ENCODE results near the gene TMEM213.

Gene TMEM213, protein sequence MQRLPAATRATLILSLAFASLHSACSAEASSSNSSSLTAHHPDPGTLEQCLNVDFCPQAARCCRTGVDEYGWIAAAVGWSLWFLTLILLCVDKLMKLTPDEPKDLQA

DNA sequence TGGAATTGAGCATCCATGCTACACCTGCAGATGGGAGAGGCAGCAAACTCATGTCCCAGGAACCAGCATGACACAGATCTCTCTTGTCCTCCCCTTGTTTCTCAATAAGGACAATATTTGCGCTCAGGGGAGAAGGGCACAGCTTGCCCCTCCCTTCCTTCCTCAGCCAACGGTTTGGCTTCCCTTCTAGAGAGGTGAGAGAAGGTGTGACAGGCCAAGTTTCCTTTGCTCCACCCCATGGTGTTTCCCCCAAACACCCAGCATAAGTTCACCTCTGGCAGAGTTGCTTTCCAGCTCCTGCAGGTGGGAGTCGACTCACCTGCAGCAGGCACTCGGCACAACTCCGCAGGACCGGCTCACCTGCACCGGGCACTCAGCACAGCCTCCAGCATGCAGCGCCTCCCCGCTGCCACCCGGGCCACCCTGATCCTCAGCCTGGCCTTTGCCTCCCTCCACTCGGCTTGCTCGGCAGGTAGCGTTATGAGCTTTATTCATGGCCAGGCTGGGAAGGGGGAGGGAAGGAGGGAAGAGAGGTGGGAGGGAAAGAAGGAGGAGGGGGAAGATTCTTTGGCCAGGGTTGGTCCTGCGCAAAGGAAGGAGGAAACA, at the start of gene TMEM213, which contains the start of gene ATP6V0A4:
Gene TMEM213, plus strand, starts transcription at position 280 of the 606 bp plus-strand sequence. Its CDS starts 111 bp downstream, at position 391.
Gene ATP6V0A4, minus strand, starts transcription at position 482 of the 606 bp plus-strand sequence. CDS start 26,949 bp downstream, outside the sequence.
- no peak for DNase-seq (ENCODE audit: low read depth in 3 of 3)

GRCh38 chr7:138748666-138749065, 49.1 kb upstream of the TMEM213 start:
- DNase-seq (ENCODE audit: low read depth in 3 of 3): no peak

GRCh38 chr7:138749960-138750359, 47.8 kb upstream of the TMEM213 start:
- DNase-seq (ENCODE audit: low read depth in 3 of 3): no peak

- DNase-seq (ENCODE audit: low read depth in 3 of 3): no peak
These were observed 47.3 kb upstream of the TMEM213 start for GRCh38 chr7:138750473-138750872.

- no peak for DNase-seq (ENCODE audit: low read depth in 3 of 3)
These were observed 46.8 kb upstream of the TMEM213 start for GRCh38 chr7:138750901-138751464.

DNA sequence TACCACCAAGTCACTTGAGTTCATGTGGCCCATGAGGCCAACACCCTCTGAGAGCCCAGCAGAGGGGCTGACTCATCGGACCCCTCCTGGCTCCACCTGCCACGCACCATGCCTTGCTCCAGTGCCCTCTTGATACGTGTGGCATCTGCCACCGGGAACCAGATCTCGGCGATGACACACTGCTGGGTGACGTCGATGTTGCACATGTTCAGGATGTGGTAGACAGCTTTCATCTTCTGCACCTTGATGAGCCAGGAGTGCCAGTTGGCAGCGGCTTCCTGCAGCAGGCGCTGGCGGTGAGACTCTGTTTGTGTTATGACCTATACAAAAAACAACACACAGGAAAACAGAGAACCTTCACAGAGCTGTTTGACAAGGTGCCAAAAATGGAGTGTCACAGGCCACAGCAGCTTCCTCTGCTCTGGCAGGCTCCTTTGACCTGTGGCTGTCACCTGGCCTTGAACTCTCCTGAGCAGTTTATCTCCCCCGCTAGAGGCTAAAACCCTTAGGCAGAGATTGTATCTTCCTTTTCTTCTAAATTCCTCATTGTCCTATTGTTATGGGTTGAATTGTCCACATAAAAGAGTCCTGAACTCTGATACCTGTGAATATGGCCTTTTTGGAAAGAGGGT, 45.2 kb upstream of the TMEM213 start:
- DNase-seq (ENCODE audit: low read depth in 3 of 3): peak; percentile 46 to 90 (median 87)

DNA sequence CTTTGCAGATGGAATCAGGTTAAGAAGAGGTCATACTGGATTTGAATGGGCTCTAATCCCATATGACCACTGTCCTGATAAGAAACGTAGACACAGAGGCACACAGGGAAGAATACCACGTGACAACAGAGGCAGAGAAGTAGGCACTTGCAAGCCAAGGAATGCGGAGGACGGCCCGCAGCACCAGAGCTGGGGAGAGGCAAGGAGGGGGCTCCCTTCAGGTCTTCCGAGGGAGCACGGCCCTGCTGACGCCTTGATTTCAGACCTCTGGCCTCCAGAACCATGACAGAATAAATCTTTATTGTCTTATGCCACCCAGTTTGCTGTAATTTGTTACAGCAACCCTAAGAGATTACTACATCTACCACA, 44.7 kb upstream of the TMEM213 start:
- DNase-seq (ENCODE audit: low read depth in 3 of 3): no peak

DNA sequence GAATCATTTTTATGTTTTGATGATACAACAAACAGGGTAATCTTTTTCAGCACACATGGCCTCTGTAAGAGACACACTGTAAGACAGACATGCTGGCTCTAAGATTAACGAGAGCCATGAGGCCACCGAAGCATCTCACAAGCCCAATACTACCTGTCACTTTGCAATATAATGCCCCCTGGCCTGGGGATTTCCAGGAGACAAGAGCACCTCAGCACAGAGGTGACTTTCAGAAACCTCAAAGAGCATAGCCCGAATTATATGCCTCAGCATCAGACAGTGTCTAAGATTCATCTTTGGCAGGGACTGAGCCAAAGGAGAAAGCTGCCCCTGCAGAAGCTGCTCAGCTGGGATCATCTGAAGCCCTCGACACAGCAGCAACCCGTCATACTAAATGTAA, 44.2 kb upstream of the TMEM213 start:
- DNase-seq (ENCODE audit: low read depth in 3 of 3): no peak

DNA sequence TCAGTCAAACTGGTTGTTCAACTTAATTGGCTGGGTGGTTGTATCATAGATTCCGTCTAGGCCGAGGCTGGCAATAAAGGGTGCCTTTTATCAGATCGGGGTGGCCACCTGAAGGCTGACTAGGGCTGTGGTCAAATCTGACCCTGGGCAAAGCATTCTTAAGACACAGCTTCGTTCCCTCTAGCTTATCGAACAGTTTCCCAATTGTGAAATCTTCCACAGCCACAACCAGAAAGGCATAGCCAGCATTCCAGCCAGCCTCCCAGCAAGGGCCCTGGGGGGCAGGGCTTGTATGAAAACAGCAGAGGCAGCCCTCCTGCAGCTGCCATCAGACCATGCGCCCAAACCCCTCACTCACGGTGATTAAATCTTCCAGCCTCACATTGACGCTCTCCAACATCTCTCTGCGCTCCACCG, 42.5 kb upstream of the TMEM213 start:
- DNase-seq (ENCODE audit: low read depth in 3 of 3): no peak

DNA sequence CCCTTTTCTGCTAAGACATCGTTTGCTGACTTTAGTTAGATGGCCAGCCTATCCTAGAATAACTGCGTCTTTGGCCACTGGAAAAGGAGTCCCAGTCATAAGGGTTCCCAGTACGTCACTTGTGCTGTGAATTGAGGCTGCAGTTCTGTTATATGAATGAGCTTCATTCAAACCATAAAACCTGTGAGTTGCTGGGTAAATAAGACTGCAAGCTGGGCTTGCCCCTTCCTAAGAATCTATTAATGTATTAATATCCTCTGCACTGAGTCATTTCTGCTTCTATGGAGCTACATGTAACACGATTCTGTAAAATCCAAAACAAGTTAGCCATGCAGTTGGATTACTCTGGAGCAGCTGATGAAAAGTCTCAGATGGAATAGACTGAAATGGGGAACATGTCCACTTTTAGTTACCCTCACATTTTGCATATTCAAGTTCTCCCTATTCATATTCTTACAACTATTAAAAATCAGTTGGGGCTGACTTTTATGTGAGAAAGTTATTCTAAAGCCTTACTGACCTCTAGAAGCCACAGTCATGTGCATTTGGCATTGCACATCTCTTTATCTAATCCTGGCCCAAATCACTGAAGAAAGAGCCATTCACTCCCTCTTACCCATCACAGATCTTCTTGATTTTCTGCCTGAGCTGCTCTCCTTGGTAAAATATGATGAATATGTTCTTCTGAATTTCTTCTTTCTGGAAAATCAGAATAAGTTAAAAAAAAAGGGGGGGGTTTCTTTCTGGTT, 41.8 kb upstream of the TMEM213 start:
- no peak for DNase-seq (ENCODE audit: low read depth in 3 of 3)

DNA sequence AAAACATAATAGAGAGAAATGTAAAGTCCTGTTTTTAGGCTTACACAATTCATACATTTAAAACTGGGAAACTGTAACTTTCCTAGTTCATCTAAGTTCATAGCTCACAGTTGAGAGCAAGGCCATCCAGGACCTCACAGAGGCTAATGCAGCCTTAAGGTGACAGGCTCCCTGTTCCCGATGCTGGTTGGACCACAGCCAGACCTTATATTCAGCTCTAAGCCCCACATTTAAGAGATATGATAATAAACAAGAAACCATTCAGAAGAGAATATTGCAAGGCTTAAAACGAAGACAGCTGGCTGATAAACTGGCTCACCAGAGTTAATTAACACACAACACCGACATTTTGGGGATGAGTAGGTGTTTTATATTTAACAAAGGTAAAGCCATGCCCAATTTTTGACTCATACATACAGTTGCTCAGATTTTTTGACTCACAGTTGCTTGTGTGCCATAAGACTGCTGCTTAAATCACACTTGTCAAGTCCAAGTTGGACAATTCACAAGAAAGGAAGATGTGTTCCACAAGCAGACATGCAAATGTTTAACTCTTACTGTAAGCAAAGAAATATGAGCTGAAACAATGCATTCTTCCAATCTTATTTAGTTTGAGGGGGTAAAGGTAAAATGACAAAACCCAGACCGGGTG, 41.1 kb upstream of the TMEM213 start:
- DNase-seq (ENCODE audit: low read depth in 3 of 3): no peak

GRCh38 chr7:138768241-138768640, 29.6 kb upstream of the TMEM213 start:
- DNase-seq (ENCODE audit: low read depth in 3 of 3): no peak

GRCh38 chr7:138770904-138771303, 26.9 kb upstream of the TMEM213 start:
- DNase-seq (ENCODE audit: low read depth in 3 of 3): no peak

DNA sequence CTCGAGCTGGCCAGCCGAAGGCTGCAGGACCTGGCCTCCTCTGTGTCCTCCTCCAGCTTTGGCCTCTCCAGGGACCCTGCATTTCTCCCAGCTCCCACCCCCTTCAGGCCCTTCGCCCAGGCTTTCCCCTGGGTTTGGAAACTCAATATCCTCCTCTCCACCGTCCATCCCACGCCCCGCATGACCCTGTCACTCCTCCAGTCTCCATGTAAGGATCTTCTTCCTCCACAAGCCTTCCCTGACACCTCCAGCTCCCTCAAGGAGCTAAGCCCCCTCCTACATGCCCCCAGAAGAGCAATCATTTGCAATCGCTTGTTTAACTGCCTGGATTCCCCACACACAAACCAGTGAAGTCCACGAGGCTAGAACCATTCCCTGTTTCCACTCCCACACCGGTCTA, 24.6 kb upstream of the TMEM213 start:
- DNase-seq (ENCODE audit: low read depth in 3 of 3): no peak

GRCh38 chr7:138773817-138774216, 24.0 kb upstream of the TMEM213 start:
- DNase-seq (ENCODE audit: low read depth in 3 of 3): no peak

DNA sequence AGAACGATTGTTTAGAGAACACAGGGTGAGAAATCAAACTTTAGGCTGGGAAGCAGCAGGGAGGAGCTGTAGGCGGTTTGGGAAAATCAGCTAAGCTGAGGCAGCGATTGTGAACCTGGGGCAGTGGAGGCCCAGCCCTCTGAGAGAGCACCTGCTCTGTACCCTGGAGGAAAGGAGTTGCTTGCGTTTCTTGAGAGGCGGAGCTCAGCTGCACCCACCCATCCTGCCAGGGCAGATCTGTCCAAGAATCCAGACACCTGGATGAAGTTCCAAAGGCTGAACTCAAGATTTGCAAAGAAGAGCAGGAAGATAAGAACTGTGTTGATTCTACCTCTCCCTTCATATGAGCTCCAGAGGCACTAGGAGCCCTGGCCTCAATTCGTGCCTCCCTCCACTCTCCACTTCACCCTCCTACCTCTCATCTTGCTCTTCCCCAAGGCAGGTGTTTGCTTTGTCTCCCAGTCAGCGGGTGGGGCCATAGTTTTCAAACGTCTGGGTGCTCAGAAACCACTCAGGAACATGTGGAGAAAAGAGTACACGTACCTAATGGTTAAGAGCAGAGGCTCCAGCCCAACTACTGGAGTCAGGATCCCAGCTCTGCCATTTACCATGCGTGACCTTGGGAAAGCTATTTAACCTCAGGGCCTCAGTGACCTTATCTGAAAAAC, 21.5 kb upstream of the TMEM213 start:
- DNase-seq (ENCODE audit: low read depth in 3 of 3): no peak

DNA sequence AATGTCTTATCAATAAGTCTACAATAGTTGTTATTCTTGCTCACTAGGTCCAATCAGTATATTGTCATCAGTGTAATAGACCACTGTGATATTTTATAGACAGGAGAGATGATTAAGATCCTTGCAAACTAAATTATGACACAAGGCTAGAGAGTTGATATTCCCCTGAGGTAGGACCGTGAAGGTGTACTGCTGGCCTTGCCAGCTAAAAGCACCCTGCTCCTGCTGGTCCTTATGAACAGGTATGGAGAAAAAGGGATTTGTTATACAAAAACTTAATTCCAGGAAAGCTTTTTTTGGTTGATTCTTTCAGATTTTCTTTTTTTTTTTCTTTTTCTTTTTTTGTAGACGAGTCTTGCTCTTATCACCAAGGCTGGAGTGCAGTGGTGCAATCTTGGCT, 16.8 kb upstream of the TMEM213 start:
- DNase-seq (ENCODE audit: low read depth in 3 of 3): no peak

- no peak for DNase-seq (ENCODE audit: low read depth in 3 of 3)
These were observed 13.1 kb upstream of the TMEM213 start for GRCh38 chr7:138784692-138785091.

- no peak for DNase-seq (ENCODE audit: low read depth in 3 of 3)
These were observed 12.0 kb upstream of the TMEM213 start for GRCh38 chr7:138785587-138786437.

DNA sequence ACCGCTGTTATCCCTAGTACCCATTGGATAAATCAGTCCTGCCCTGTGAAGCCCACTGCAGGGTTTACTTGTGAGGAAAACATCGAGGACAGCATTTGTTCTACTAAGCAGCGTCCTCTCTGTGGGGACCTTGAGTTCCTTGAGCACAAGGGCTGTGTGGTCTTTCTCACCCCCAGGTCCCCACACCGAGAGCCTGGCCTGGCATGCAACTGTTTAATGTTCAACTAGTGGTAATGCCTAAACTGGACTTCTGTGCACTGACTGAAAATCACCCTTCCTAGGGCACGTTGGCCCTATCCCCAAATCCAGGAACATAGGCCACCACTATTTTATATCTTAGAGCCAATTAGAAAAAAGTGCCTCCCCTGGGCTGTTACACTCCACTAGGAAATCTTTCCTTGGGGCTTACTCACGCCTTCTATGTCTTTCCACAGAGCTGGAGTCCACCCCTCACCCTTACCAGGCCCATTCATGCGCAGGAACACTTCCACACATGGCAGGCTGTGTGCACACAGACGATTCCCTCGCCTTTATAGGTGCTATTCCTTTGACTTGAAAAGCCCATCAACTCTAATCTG, 1.7 kb upstream of the TMEM213 start:
- no peak for DNase-seq (ENCODE audit: low read depth in 3 of 3)
